Measurements from ENCODE around the gene ATF5. TPM values are rescaled to one million over a fixed set of nuclear protein-coding genes. Genes with fewer than 3 reads are reported as not detected.

The ATF5 gene
- total and polyA plus RNA-seq, 2 of the 8 experiments (the other 6 are each of a cell fraction or from before 2014, with no cell fraction given), result 6.2 to 13.1 TPM

DNA sequence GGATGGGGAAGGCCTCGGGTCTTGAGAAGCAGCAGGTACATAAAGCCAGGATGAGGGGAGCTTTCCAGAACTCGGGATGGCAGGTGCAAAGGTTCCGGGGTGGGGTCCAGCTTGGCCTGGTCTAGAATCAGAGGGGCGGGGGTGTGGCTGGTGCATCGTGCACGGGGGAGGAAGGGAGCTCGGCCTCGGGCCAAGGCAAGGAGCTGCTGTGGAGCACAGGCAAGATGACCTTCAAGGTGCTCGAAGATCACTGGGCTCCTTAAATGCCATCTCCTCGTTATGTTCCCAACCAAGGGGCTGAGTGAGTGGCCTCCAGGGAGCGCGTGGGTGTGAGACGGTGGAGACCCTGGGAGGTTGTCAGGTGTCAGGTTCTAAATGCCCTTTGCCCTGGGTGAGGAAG, 48.1 kb downstream of the ATF5 start:
- H2AK5ac ChIP-seq (ENCODE audit: low read depth, low read length), result no peak overlapping the region
- no peak overlapping the region for H3K4me2 ChIP-seq (ENCODE audit: insufficient read depth in 1 of 2, low read depth in 2 of 2, low read length in 2 of 2)
- no peaks in the 10 kb centered on the region; a peak in 1 of 7 replicates for H3K4me1 ChIP-seq (replicated peaks in 1 of 4; ENCODE audit: control insufficient read depth in 3 of 4, insufficient read depth in 4 of 4, low read length in 3 of 4)
- H3K56ac ChIP-seq (replicated peaks; ENCODE audit: insufficient read length, low read depth, low read length), result no peak overlapping the region
- no peak overlapping the region for H2BK20ac ChIP-seq (ENCODE audit: low read length)
- no peak overlapping the region for H2BK5ac ChIP-seq (ENCODE audit: low read depth, low read length)
- no peaks in the 10 kb centered on the region for H3K79me1 ChIP-seq (ENCODE audit: low read depth, low read length)
- H2BK120ac ChIP-seq (replicated peaks; ENCODE audit: low read depth, low read length), result no peak overlapping the region
- no peak overlapping the region for H3K4me3 ChIP-seq (ENCODE audit: extremely low read depth in 1 of 4, insufficient read depth in 2 of 4, low read depth in 3 of 4, low read length in 4 of 4)
- no peaks in the 10 kb centered on the region for H3K36me3 ChIP-seq (ENCODE audit: control insufficient read depth in 2 of 4, insufficient read depth in 4 of 4, low read length in 3 of 4)
- H3K18ac ChIP-seq (ENCODE audit: extremely low read depth, low read length), result no peak overlapping the region
- 93% methylated on average over 13 of the region's 13 CpGs; no CpG with 5 or more reads in 1 of the 2 experiments for WGBS, 2 experiments (ENCODE audit: extremely low coverage in 1 of 2, insufficient coverage in 1 of 2, insufficient read length in 1 of 2, insufficient replicate concordance in 2 of 2, low coverage in 1 of 2, low lambda C conversion rate in 2 of 2, missing lambda C conversion rate in 1 of 2)
- no peaks in the 10 kb centered on the region for H3K79me2 ChIP-seq (ENCODE audit: control insufficient read depth in 1 of 2, insufficient read depth in 2 of 2, low read length in 2 of 2)
- H4K91ac ChIP-seq (replicated peaks; ENCODE audit: insufficient read length, low read length), result no peak overlapping the region
- no peak overlapping the region for H3K14ac ChIP-seq (ENCODE audit: insufficient read length)
- no peaks in the 10 kb centered on the region for H3K23me2 ChIP-seq (ENCODE audit: low read depth, low read length)
- no peak overlapping the region for H4K8ac ChIP-seq (ENCODE audit: extremely low read depth, insufficient read depth, low read length)
- no peak overlapping the region for H3K4ac ChIP-seq (replicated peaks; ENCODE audit: insufficient read length, low read depth, low read length)
- H3K9ac ChIP-seq (replicated peaks in 1 of 4; ENCODE audit: extremely low read depth in 1 of 4, low read depth in 3 of 4, low read length in 3 of 4), result no peak overlapping the region
- POLR2A ChIA-PET (ENCODE audit: partially characterized antibody), result interaction anchor here (0.6 to 1.6 kb wide), 4 partner anchors 8 to 258 kb away, joined by 3 to 6 read pairs (median 3); partner anchors contain the start of genes ATF5 and NUP62
- CTCF ChIA-PET (ENCODE audit: partially characterized antibody), result interaction anchor here (0.7 to 16.2 kb wide), 5 partner anchors 14 to 44 kb away, joined by 3 to 231 read pairs (median 4); no protein-coding TSS in a partner anchor
- no peak for DNase-seq (ENCODE audit: low read depth in 1 of 2, low spot score in 2 of 2)
- no peak overlapping the region for H2BK12ac ChIP-seq (ENCODE audit: low read depth, low read length)
- FAIRE-seq, result no peak
- peaks cover 0 to 2% of the 10 kb centered on the region in 2 experiments for H4K20me1 ChIP-seq (replicated peaks in 1 of 2; ENCODE audit: control insufficient read depth in 1 of 2, insufficient read depth in 2 of 2, low read length in 2 of 2)
- H3K27me3 ChIP-seq (replicated peaks in 1 of 4; ENCODE audit: control insufficient read depth in 3 of 4, extremely low read depth in 1 of 4, insufficient read depth in 3 of 4, low read length in 3 of 4), result no peaks in the 10 kb centered on the region
- no peak overlapping the region for H2AFZ ChIP-seq (ENCODE audit: low read length)
- no peak overlapping the region for H2BK15ac ChIP-seq (ENCODE audit: low read length)
- H4K5ac ChIP-seq (ENCODE audit: insufficient read length, low read depth, low read length), result no peak overlapping the region
- no peak overlapping the region for H3K23ac ChIP-seq (ENCODE audit: insufficient read length)
- no peaks in the 10 kb centered on the region for H3K9me3 ChIP-seq (ENCODE audit: insufficient read depth in 2 of 2, low read depth in 1 of 2, low read length in 1 of 2)
- no peak overlapping the region for H3K27ac ChIP-seq (ENCODE audit: low read depth, low read length)
- TF ChIP-seq BCL11A (IDR thresholded peaks at IDR 0.05; ENCODE audit: low read depth in 2 of 2, low read length in 2 of 2) (no peak), SRF (IDR thresholded peaks at IDR 0.05; ENCODE audit: low read depth, low read length) (no peak), MAX (IDR thresholded peaks at IDR 0.05) (no peak)

All from H1 (cell line).